Testis (tissue), 5 donors: ENCODE results near the gene STAT2. TPM values are rescaled to one million over a fixed set of nuclear protein-coding genes. Genes with fewer than 3 reads are reported as not detected.
"Not testable (repeated sequence)": the region's sequence is repeated elsewhere in the genome, so short reads cannot be mapped to it uniquely, and the experiment has no call there.

Experiments
- DNase-seq: peaks from one replicate; pipeline ENCODE4 v3.0.0-alpha.2; 2019
- H3K27ac ChIP-seq, 2 donors: fragments of 200-600 bp; sonication (generic); one replicate each; pipeline ENCODE4 v1.5.1; 2019
- H3K27me3 ChIP-seq: fragments of 200-600 bp; sonication (generic); one replicate; pipeline ENCODE4 v1.5.1; 2019
- H3K36me3 ChIP-seq: fragments of 200-600 bp; sonication (generic); one replicate; pipeline ENCODE4 v1.5.1; 2017; ENCODE audit warnings: low read depth; ENCODE audit errors: missing control alignments
- H3K4me1 ChIP-seq: fragments of 200-600 bp; sonication (generic); one replicate; pipeline ENCODE4 v1.5.1; 2019
- H3K4me3 ChIP-seq, 2 donors: fragments of 200-600 bp; sonication (generic); one replicate each; pipeline ENCODE4 v1.5.1; 2017 to 2019
- H3K9me3 ChIP-seq: fragments of 200-600 bp; sonication (generic); one replicate; pipeline ENCODE4 v1.5.1; 2017
- POLR2A ChIP-seq: fragments of 450-650 bp; IDR thresholded peaks from one replicate; pipeline ENCODE4 v1.6.1; 2017; ENCODE audit warnings: antibody characterized with exemption, mild to moderate bottlenecking, moderate library complexity
- WGBS, 2 donors: methylation state at CpG; one replicate each; pipeline ENCODE4 v1.1.5; 2018; 5-methylcytosine and 5-hydroxymethylcytosine counted together
- intact Hi-C: fragments of 100-400 bp; cut with DNase I; formaldehyde crosslinking; loops from one replicate; pipeline ENCODE4 v1.15.1; 2023; ENCODE audit warnings: low total_unique reads
- long read RNA-seq, 2 donors: transcript quantifications; one replicate each; lab custom pipeline, GENCODE V29; 2026
- polyA plus RNA-seq: library from polyadenylated mRNA; stranded (reverse); fragments of 350-450 nt; fragmentation: Illumina TruSeq; extraction: RNeasy Lipid Tissue Mini Kit (QIAGEN cat#74804); gene quantifications from one replicate; pipeline ENCODE4 v1.2.3, GENCODE V29; 2014; ENCODE audit warnings: low read depth, low replicate concordance; ENCODE audit not compliant: insufficient read depth
- total RNA-seq, 2 donors: library from RNA; depleted of rRNA; stranded (reverse); fragments of >200 nt; gene quantifications; one replicate each; pipeline ENCODE4 v1.2.3, GENCODE V29; 2016
- TF ChIP-seq, protein P1 (sequence below), 3 experiments: fragments of 450-650 bp in 2 of 3; fragments of 200-600 bp in 1 of 3; sonication (generic) in 1 of 3; IDR thresholded peaks; one replicate each; pipeline ENCODE4 v1.5.1; 2016 to 2019; ENCODE audit warnings: antibody characterized with exemption in 3 of 3, mild to moderate bottlenecking in 2 of 3, moderate library complexity in 1 of 3

The STAT2 gene
- total RNA-seq (100 to 1,000 TPM; 110 to 122 TPM), polyA plus RNA-seq (57.0 TPM)
- long read RNA-seq, donor 1, partial matches to known transcripts, result 0 of 2 reads
- long read RNA-seq, donor 1, other reads (novel, unspliced or antisense), result 0 of 2 reads
- long read RNA-seq, donor 2, result 0 reads

DNA sequence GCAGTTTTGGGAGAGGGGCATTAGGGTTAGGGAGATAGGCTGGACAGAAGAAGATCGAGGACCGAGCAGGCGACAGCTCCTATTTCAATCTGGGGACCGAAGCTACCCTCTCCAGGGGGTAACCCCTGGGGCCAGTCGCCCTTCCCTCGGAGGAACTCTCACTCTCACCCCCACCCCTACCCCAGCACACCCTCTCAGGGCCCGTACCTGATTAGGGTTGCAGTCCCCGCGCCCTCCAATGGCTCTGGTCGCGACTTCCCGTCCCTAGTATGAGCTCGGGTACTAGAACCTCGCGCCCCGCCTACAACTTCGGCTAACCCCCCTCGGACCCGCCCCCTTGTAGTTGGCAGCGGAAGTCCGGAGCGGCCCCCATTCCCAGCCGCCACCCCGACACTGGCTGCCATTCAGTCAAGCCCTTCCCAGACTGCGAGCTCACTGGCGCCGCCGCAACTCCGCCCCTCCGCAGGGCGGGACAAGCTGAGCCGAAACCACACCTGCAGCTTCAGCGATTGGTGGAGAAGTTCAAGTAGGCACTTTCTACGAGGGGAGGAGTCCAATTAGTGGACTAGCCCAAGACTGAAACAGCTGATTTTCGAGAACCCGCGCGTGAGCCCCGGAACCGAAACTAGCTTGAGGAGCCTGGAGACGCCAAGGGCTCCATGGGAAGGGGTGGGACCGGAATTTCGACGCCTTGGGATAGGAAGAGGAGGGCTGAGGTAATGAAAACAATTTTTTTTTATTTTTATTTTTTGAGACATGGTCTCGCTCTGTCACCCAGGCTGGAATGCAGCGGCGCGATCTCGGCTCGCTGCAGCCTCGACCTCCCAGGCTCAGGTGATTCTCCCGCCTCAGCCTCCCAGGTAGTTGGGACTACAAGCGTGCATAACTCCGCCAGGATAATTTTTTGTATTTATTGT is at the start of gene STAT2:
Gene STAT2 (minus strand): TSS at position 257 of the 917 bp plus-strand sequence. CDS start 3,536 bp downstream, outside the sequence.
- DNase-seq, result peak; percentile 99
- no peaks in the 10 kb centered on the region for H3K36me3 ChIP-seq
- peaks cover 11% of the 10 kb centered on the region for H3K4me1 ChIP-seq
- peak within 1 kb of the TSS; percentile 68 to 75 for H3K4me3 ChIP-seq
- H3K27ac ChIP-seq, result peak within 1 kb of the TSS; percentile 92 to 94
- no peaks in the 10 kb centered on the region for H3K9me3 ChIP-seq
- WGBS, 2 donors, result 0 to 1% methylated on average over 37 to 54 of the region's 54 CpGs
- no peaks in the 10 kb centered on the region for H3K27me3 ChIP-seq
- intact Hi-C loops, result no loop called here
- peak; percentile 41 for TF ChIP-seq POLR2A
- TF ChIP-seq, protein P1, sequence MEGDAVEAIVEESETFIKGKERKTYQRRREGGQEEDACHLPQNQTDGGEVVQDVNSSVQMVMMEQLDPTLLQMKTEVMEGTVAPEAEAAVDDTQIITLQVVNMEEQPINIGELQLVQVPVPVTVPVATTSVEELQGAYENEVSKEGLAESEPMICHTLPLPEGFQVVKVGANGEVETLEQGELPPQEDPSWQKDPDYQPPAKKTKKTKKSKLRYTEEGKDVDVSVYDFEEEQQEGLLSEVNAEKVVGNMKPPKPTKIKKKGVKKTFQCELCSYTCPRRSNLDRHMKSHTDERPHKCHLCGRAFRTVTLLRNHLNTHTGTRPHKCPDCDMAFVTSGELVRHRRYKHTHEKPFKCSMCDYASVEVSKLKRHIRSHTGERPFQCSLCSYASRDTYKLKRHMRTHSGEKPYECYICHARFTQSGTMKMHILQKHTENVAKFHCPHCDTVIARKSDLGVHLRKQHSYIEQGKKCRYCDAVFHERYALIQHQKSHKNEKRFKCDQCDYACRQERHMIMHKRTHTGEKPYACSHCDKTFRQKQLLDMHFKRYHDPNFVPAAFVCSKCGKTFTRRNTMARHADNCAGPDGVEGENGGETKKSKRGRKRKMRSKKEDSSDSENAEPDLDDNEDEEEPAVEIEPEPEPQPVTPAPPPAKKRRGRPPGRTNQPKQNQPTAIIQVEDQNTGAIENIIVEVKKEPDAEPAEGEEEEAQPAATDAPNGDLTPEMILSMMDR (IDR thresholded peaks at IDR 0.05), result no peak

DNA sequence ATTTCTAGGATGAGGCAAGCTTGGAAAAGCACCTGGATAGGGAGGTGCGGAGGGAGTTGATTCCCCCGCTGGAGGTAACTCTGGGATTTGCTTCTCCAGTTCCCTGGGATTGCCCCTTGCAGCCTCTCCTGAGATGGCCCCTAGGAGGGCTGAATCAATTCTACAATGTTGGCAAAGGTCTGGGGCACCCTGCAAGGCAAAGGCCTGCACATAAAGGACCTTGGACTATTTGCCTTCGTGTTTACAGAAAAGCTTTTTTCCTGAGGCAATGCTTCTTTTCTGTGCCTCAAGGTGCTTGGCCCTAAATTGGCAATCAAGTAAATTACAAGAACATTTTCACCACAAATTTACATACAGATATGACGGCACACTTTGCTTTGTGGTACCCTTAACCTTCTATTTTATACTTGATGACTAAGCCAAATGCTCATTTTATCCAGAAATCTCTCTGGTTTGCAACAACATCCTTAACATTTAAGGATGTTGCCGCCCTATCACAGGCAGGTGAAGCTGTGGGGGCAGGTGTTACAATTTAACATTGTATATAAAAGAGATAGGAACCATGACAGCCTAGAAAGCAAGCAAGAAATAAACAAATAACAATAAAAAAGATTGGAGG is 49.0 kb upstream of the STAT2 start:
- Histone ChIP-seq H3K9me3 (no peaks in the 10 kb centered on the region), H3K27ac (no peak overlapping the region), H3K27me3 (no peaks in the 10 kb centered on the region), H3K4me3 (no peak overlapping the region), H3K36me3 (no peaks in the 10 kb centered on the region), H3K4me1 (no peaks in the 10 kb centered on the region)
- TF ChIP-seq POLR2A, result no peak
- TF ChIP-seq, protein P1 (IDR thresholded peaks at IDR 0.05), result no peak
- intact Hi-C loops, result no loop called here
- DNase-seq, result no peak
- 87 to 94% methylated on average over 5 of the region's 5 CpGs for WGBS, 2 donors

DNA sequence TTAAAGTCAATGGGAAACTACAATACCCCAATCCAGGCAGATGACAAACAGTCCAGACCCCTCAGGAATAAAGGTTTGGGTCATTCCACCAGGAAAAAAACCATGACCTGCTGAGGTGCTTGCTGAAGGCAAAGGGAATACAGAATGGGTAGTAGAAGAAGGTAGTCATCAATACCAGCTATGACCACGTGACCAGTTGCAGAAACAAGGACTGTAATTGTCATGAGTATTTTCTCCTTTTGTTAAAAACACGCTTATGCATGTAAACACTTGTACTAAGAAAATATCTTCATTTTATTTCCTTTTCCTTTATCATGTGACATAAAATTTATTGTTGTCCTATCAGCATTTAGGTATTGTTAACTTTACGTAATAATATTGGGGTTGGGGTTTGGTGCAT is 44.3 kb upstream of the STAT2 start:
- 95% methylated on average over 3 of the region's 3 CpGs for WGBS, 2 donors
- intact Hi-C loops, H3K27me3 ChIP-seq, H3K4me3 ChIP-seq, DNase-seq, H3K4me1 ChIP-seq, H3K36me3 ChIP-seq, H3K27ac ChIP-seq, H3K9me3 ChIP-seq: not testable (repeated sequence)

- H3K9me3 ChIP-seq, H3K4me1 ChIP-seq, H3K27me3 ChIP-seq, H3K4me3 ChIP-seq, H3K27ac ChIP-seq, DNase-seq, H3K36me3 ChIP-seq, intact Hi-C loops: not testable (repeated sequence)
These were observed 41.7 kb upstream of the STAT2 start for GRCh38 chr12:56401612-56402011.

DNA sequence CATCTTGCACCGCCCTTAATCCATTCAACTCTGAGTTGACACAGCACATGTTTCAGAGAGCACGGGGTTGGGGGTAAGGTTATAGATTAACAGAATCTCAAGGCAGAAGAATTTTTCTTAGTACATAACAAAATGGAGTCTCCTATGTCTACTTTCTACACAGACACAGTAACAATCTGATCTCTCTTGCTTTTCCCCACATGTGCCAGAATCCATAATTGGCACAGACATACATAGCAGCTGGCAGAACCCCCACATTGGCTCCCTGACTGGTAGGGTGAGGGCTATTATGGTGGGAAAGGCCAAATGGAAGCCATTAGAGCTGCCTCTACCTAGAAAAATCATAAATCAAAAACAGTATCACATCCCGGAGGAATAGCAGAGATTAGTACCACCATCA is 41.2 kb upstream of the STAT2 start:
- DNase-seq, H3K9me3 ChIP-seq, intact Hi-C loops, H3K4me1 ChIP-seq, H3K27me3 ChIP-seq, H3K36me3 ChIP-seq, H3K4me3 ChIP-seq, H3K27ac ChIP-seq: not testable (repeated sequence)
- WGBS, 2 donors, result 77 to 80% methylated on average over 2 of the region's 3 CpGs

- H3K4me1 ChIP-seq, H3K27me3 ChIP-seq, H3K9me3 ChIP-seq, H3K27ac ChIP-seq, DNase-seq, H3K4me3 ChIP-seq, H3K36me3 ChIP-seq, intact Hi-C loops: not testable (repeated sequence)
- WGBS, 2 donors, result 92 to 95% methylated on average over 3 of the region's 3 CpGs
These were observed 39.6 kb upstream of the STAT2 start for GRCh38 chr12:56399466-56399865.
